T-cell (primary cell): Measurements from ENCODE around the gene CTAGE15. TPM values are rescaled to one million over a fixed set of nuclear protein-coding genes. Genes with fewer than 3 reads are reported as not detected.
"Not testable (repeated sequence)": the region's sequence is repeated elsewhere in the genome, so short reads cannot be mapped to it uniquely, and the experiment has no call there.

Experiments
- ATAC-seq, 4 experiments: fragments of 200-7000 bp in 3 of 4; fragments of 150-1000 bp in 1 of 4; cut with Tn5 transposase; replicated peaks in 1 of 4; 1 replicate in 3 of 4; 2 replicates in 1 of 4; pipeline ENCODE4 v1.10.0; 2021; ENCODE audit warnings: moderate library complexity in 3 of 4, mild to moderate bottlenecking in 2 of 4, moderate number of reproducible peaks in 1 of 4
- CTCF ChIA-PET, 2 donors: fragments of 300-600 bp; sonication (Branson Sonifier 250); formaldehyde crosslinking; loops; one replicate each; lab custom pipeline; 2022; ENCODE audit warnings: antibody characterized with exemption in 2 of 2; lab: Charles Lee
- POLR2A ChIA-PET, 2 donors: fragments of 300-600 bp; sonication (Branson Sonifier 250); formaldehyde crosslinking; loops; one replicate each; lab custom pipeline; 2022; ENCODE audit warnings: antibody characterized with exemption in 2 of 2; lab: Charles Lee
- DNase-seq, 35 experiments: peaks; one replicate each; pipeline versions ENCODE4 v3.0.0 to v3.0.0-alpha.2; 2013 to 2023
- H3K27ac ChIP-seq: one replicate; pipeline ENCODE4 v1.5.1; 2013; ENCODE audit warnings: low read length
- H3K27me3 ChIP-seq, 2 experiments: replicated peaks in 1 of 2; 1 replicate in 1 of 2; 2 replicates in 1 of 2; pipeline versions ENCODE4 v1.6.1 to v1.7.0; 2013; ENCODE audit warnings: low read length in 1 of 2, mixed read lengths in 1 of 2; ENCODE audit not compliant: control insufficient read depth in 2 of 2, insufficient read depth in 2 of 2; ENCODE audit errors: extremely low read depth in 1 of 2
- H3K36me3 ChIP-seq, 2 donors: 1 replicate in 1 of 2; 2 replicates in 1 of 2; pipeline versions ENCODE4 v1.6.1 to v1.7.0; 2013; ENCODE audit warnings: low read length in 1 of 2; ENCODE audit not compliant: control insufficient read depth in 2 of 2, insufficient read depth in 1 of 2; ENCODE audit errors: extremely low read depth in 1 of 2
- H3K4me1 ChIP-seq, 2 experiments: 1 replicate in 1 of 2; 2 replicates in 1 of 2; pipeline versions ENCODE4 v1.6.1 to v1.7.0; 2013; ENCODE audit warnings: low read length in 2 of 2, mixed read lengths in 1 of 2; ENCODE audit not compliant: insufficient read depth in 2 of 2, control insufficient read depth in 1 of 2; ENCODE audit errors: extremely low read depth in 1 of 2
- H3K4me3 ChIP-seq, 2 donors: 1 replicate in 1 of 2; 2 replicates in 1 of 2; pipeline versions ENCODE4 v1.5.1 to v1.7.0; 2013; ENCODE audit warnings: mild to moderate bottlenecking in 2 of 2, low read length in 1 of 2, moderate library complexity in 1 of 2; ENCODE audit not compliant: control insufficient read depth in 1 of 2; ENCODE audit errors: extremely low read depth in 1 of 2
- H3K9me3 ChIP-seq: 2 replicates; pipeline ENCODE4 v1.7.0; 2013
- H3K27ac Mint-ChIP-seq, 2 donors: one replicate each; pipeline ENCODE4 v1.8.0; 2020 to 2021; ENCODE audit warnings: mild to moderate bottlenecking in 2 of 2, mixed read lengths in 2 of 2
- H3K27me3 Mint-ChIP-seq, 2 donors: one replicate each; pipeline ENCODE4 v1.8.0; 2021 to 2022; ENCODE audit warnings: mixed read lengths in 2 of 2
- H3K36me3 Mint-ChIP-seq: one replicate; pipeline ENCODE4 v1.8.0; 2021; ENCODE audit warnings: mixed read lengths
- H3K4me1 Mint-ChIP-seq, 3 donors: one replicate each; pipeline ENCODE4 v1.8.0; 2020 to 2022; ENCODE audit warnings: mixed read lengths in 3 of 3, mild to moderate bottlenecking in 1 of 3
- H3K4me3 Mint-ChIP-seq, 3 donors: one replicate each; pipeline ENCODE4 v1.8.0; 2020 to 2022; ENCODE audit warnings: mild to moderate bottlenecking in 3 of 3, mixed read lengths in 3 of 3, moderate library complexity in 3 of 3
- H3K9me3 Mint-ChIP-seq, 3 donors: one replicate each; pipeline ENCODE4 v1.8.0; 2020 to 2022; ENCODE audit warnings: mixed read lengths in 3 of 3
- WGBS: methylation state at CpG from one replicate; pipeline ENCODE4 v1.1.5; 2013; ENCODE audit warnings: missing lambda C conversion rate; ENCODE audit not compliant: insufficient coverage; 5-methylcytosine and 5-hydroxymethylcytosine counted together
- total RNA-seq, 35 experiments: library from RNA in 6 of 35; stranded (reverse) in 6 of 35; fragments of 120-200 nt in 1 of 35; gene quantifications; one replicate each; pipeline versions ENCODE4 v1.2.1 to v1.2.4 and lab custom pipeline; 2013 to 2026

CTAGE15 gene
- total RNA-seq (1 to 10 TPM in 1 of 5 donors, under 1 TPM in 3, not detected in 1; 0.59 to 1.7 (median 0.78) TPM), total RNA-seq (lab: John Stamatoyannopoulos, UW) (0 to 0.55 (median 0) reads per million in 29 experiments)
- 1.6 TPM for total RNA-seq (2013)

- H3K27me3 ChIP-seq, H3K4me1 ChIP-seq, H3K27ac Mint-ChIP-seq, H3K27ac ChIP-seq, POLR2A ChIA-PET, H3K9me3 Mint-ChIP-seq, H3K27me3 Mint-ChIP-seq, ATAC-seq, H3K4me3 ChIP-seq, H3K9me3 ChIP-seq, H3K4me3 Mint-ChIP-seq, CTCF ChIA-PET, H3K4me1 Mint-ChIP-seq, H3K36me3 ChIP-seq, DNase-seq, H3K36me3 Mint-ChIP-seq: not testable (repeated sequence)
- no CpG with 5 or more reads among the region's 20 CpGs for WGBS
Observed at GRCh38 chr7:143571501-143571900, at the start of gene CTAGE15. Gene CTAGE15 (plus strand): TSS chr7:143571801. CDS start chr7:143571818, 17 bp downstream.

GRCh38 chr7:143522309-143522916, 49.2 kb upstream of the CTAGE15 start:
- DNase-seq, POLR2A ChIA-PET, ATAC-seq, H3K9me3 Mint-ChIP-seq, H3K27me3 ChIP-seq, CTCF ChIA-PET, H3K9me3 ChIP-seq, H3K27ac Mint-ChIP-seq, H3K27ac ChIP-seq, H3K4me1 ChIP-seq, H3K36me3 ChIP-seq, H3K4me1 Mint-ChIP-seq, H3K4me3 ChIP-seq, H3K27me3 Mint-ChIP-seq, H3K4me3 Mint-ChIP-seq: not testable (repeated sequence)
- WGBS, result no CpG with 5 or more reads among the region's 9 CpGs
- H3K36me3 Mint-ChIP-seq, result peaks cover 29% of the 10 kb centered on the region

- H3K4me3 ChIP-seq, H3K27me3 ChIP-seq, H3K9me3 ChIP-seq, DNase-seq, H3K9me3 Mint-ChIP-seq, H3K36me3 ChIP-seq, H3K36me3 Mint-ChIP-seq, H3K4me1 Mint-ChIP-seq, CTCF ChIA-PET, H3K27me3 Mint-ChIP-seq, H3K4me1 ChIP-seq, H3K27ac ChIP-seq, H3K4me3 Mint-ChIP-seq, POLR2A ChIA-PET, ATAC-seq, H3K27ac Mint-ChIP-seq: not testable (repeated sequence)
- WGBS, result no CpG with 5 or more reads among the region's 6 CpGs
Observed at GRCh38 chr7:143531169-143531926, 40.3 kb upstream of the CTAGE15 start.

GRCh38 chr7:143531932-143532331, 39.7 kb upstream of the CTAGE15 start:
- CTCF ChIA-PET, H3K9me3 ChIP-seq, H3K27ac Mint-ChIP-seq, H3K36me3 ChIP-seq, H3K27ac ChIP-seq, H3K4me1 Mint-ChIP-seq, H3K9me3 Mint-ChIP-seq, H3K4me1 ChIP-seq, H3K27me3 Mint-ChIP-seq, H3K27me3 ChIP-seq, DNase-seq, H3K4me3 Mint-ChIP-seq, ATAC-seq, POLR2A ChIA-PET, H3K36me3 Mint-ChIP-seq, H3K4me3 ChIP-seq: not testable (repeated sequence)
- WGBS, result no CpG with 5 or more reads among the region's 1 CpG

GRCh38 chr7:143533213-143533839, 38.3 kb upstream of the CTAGE15 start:
- H3K36me3 Mint-ChIP-seq, H3K27me3 Mint-ChIP-seq, H3K27me3 ChIP-seq, ATAC-seq, H3K27ac Mint-ChIP-seq, POLR2A ChIA-PET, H3K4me1 ChIP-seq, H3K27ac ChIP-seq, DNase-seq, H3K36me3 ChIP-seq, H3K9me3 ChIP-seq, H3K9me3 Mint-ChIP-seq, H3K4me3 Mint-ChIP-seq, H3K4me3 ChIP-seq, H3K4me1 Mint-ChIP-seq, CTCF ChIA-PET: not testable (repeated sequence)
- no CpG with 5 or more reads among the region's 6 CpGs for WGBS

- H3K27ac ChIP-seq, CTCF ChIA-PET, H3K4me1 ChIP-seq, H3K27me3 Mint-ChIP-seq, H3K9me3 Mint-ChIP-seq, H3K36me3 ChIP-seq, H3K4me1 Mint-ChIP-seq, H3K27me3 ChIP-seq, ATAC-seq, H3K27ac Mint-ChIP-seq, H3K4me3 Mint-ChIP-seq, H3K36me3 Mint-ChIP-seq, H3K4me3 ChIP-seq, DNase-seq, H3K9me3 ChIP-seq: not testable (repeated sequence)
- POLR2A ChIA-PET, result interaction anchor here (0.6 kb wide), 2 partner anchors 98 to 492 kb away, joined by 4 to 5 read pairs; no protein-coding TSS in a partner anchor
- WGBS, result no CpG with 5 or more reads among the region's 1 CpG
Observed at GRCh38 chr7:143536443-143536842, 35.2 kb upstream of the CTAGE15 start.
